Liver (tissue), 3 donors: ENCODE results near the gene GULP1.

Experiments
- EGR1 ChIP-seq, 2 donors: IDR thresholded peaks; 2 replicates each; pipeline ENCODE4 v1.6.1; 2016 to 2018; ENCODE audit warnings: antibody characterized with exemption in 2 of 2, low read depth in 2 of 2
- GABPA ChIP-seq, 2 donors: IDR thresholded peaks in 1 of 2; conservative IDR thresholded peaks in 1 of 2; 2 replicates each; pipeline ENCODE4 v1.6.1; 2016; ENCODE audit warnings: antibody characterized with exemption in 2 of 2, mild to moderate bottlenecking in 1 of 2, moderate library complexity in 1 of 2
- HNF4G ChIP-seq: IDR thresholded peaks from 2 replicates; pipeline ENCODE4 v1.6.1; 2016; ENCODE audit warnings: antibody characterized with exemption
- JUND ChIP-seq, 2 donors: IDR thresholded peaks; 2 replicates each; pipeline ENCODE4 v1.6.1; 2016; ENCODE audit warnings: antibody characterized with exemption in 2 of 2
- RAD21 ChIP-seq, 2 donors: IDR thresholded peaks; 2 replicates each; pipeline ENCODE4 v1.6.1; 2016; ENCODE audit warnings: antibody characterized with exemption in 2 of 2, mild to moderate bottlenecking in 2 of 2
- SP1 ChIP-seq: IDR thresholded peaks from 2 replicates; pipeline ENCODE4 v1.6.1; 2018; ENCODE audit warnings: antibody characterized with exemption, mild to moderate bottlenecking
- TAF1 ChIP-seq: conservative IDR thresholded peaks from 2 replicates; pipeline ENCODE4 v1.6.1; 2016; ENCODE audit warnings: antibody characterized with exemption, mild to moderate bottlenecking
- TF ChIP-seq, protein P1 (sequence below): IDR thresholded peaks from 2 replicates; pipeline ENCODE4 v1.6.1; 2016; ENCODE audit warnings: antibody characterized with exemption
- TF ChIP-seq, protein P2 (sequence below): fragments of 150-350 bp; IDR thresholded peaks from 2 replicates; pipeline ENCODE4 v1.5.1; 2017; ENCODE audit warnings: improper control_type of control experiment, low read depth, low read length; ENCODE audit not compliant: missing input control
- TF ChIP-seq, protein P3 (sequence below): IDR thresholded peaks from 2 replicates; pipeline ENCODE4 v1.6.1; 2016; ENCODE audit warnings: antibody characterized with exemption
- TF ChIP-seq, protein P4 (sequence below): IDR thresholded peaks from 2 replicates; pipeline ENCODE4 v1.6.1; 2016; ENCODE audit warnings: antibody characterized with exemption, mild to moderate bottlenecking
- TF ChIP-seq, protein P5 (sequence below): IDR thresholded peaks from 2 replicates; pipeline ENCODE4 v1.6.1; 2016; ENCODE audit warnings: antibody characterized with exemption
- donor health status: healthy.
- donor health status: healthy.

DNA sequence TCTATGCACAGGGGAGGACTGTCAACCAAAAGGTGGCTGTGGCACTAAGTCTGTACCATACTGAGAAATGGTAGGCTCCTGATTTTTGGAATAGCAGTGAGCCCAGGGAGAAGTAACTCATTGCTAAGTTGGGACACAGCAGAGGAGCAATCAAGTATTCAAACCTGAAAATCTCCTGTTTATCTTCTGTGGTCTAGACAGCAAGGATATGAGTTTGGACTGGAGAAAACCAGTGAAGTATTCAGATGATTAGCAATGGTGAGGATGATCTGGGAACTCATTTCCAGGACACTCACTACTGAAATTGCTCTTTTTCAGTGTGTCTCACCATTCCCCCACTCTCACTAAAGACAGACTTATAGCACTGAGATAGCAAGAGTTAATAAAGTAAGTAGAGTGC is 112.0 kb downstream of the GULP1 start:
- TF ChIP-seq, protein P1, sequence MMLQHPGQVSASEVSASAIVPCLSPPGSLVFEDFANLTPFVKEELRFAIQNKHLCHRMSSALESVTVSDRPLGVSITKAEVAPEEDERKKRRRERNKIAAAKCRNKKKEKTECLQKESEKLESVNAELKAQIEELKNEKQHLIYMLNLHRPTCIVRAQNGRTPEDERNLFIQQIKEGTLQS = no peak
- TF ChIP-seq, protein P2, sequence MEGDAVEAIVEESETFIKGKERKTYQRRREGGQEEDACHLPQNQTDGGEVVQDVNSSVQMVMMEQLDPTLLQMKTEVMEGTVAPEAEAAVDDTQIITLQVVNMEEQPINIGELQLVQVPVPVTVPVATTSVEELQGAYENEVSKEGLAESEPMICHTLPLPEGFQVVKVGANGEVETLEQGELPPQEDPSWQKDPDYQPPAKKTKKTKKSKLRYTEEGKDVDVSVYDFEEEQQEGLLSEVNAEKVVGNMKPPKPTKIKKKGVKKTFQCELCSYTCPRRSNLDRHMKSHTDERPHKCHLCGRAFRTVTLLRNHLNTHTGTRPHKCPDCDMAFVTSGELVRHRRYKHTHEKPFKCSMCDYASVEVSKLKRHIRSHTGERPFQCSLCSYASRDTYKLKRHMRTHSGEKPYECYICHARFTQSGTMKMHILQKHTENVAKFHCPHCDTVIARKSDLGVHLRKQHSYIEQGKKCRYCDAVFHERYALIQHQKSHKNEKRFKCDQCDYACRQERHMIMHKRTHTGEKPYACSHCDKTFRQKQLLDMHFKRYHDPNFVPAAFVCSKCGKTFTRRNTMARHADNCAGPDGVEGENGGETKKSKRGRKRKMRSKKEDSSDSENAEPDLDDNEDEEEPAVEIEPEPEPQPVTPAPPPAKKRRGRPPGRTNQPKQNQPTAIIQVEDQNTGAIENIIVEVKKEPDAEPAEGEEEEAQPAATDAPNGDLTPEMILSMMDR = no peak
- TF ChIP-seq JUND (IDR thresholded peaks at IDR 0.05) (no peak), SP1 (no peak), RAD21 (IDR thresholded peaks at IDR 0.05) (no peak), EGR1 (IDR thresholded peaks at IDR 0.05; ENCODE audit: low read depth in 2 of 2) (no peak), GABPA (IDR thresholded peaks at IDR 0.05 in 1 of 2, conservative IDR thresholded peaks at IDR 0.05 in 1 of 2) (no peak), TAF1 (no peak), HNF4G (no peak)
- TF ChIP-seq, protein P3, sequence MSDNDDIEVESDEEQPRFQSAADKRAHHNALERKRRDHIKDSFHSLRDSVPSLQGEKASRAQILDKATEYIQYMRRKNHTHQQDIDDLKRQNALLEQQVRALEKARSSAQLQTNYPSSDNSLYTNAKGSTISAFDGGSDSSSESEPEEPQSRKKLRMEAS = no peak
- TF ChIP-seq, protein P4, sequence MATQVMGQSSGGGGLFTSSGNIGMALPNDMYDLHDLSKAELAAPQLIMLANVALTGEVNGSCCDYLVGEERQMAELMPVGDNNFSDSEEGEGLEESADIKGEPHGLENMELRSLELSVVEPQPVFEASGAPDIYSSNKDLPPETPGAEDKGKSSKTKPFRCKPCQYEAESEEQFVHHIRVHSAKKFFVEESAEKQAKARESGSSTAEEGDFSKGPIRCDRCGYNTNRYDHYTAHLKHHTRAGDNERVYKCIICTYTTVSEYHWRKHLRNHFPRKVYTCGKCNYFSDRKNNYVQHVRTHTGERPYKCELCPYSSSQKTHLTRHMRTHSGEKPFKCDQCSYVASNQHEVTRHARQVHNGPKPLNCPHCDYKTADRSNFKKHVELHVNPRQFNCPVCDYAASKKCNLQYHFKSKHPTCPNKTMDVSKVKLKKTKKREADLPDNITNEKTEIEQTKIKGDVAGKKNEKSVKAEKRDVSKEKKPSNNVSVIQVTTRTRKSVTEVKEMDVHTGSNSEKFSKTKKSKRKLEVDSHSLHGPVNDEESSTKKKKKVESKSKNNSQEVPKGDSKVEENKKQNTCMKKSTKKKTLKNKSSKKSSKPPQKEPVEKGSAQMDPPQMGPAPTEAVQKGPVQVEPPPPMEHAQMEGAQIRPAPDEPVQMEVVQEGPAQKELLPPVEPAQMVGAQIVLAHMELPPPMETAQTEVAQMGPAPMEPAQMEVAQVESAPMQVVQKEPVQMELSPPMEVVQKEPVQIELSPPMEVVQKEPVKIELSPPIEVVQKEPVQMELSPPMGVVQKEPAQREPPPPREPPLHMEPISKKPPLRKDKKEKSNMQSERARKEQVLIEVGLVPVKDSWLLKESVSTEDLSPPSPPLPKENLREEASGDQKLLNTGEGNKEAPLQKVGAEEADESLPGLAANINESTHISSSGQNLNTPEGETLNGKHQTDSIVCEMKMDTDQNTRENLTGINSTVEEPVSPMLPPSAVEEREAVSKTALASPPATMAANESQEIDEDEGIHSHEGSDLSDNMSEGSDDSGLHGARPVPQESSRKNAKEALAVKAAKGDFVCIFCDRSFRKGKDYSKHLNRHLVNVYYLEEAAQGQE = no peak
- TF ChIP-seq, protein P5, sequence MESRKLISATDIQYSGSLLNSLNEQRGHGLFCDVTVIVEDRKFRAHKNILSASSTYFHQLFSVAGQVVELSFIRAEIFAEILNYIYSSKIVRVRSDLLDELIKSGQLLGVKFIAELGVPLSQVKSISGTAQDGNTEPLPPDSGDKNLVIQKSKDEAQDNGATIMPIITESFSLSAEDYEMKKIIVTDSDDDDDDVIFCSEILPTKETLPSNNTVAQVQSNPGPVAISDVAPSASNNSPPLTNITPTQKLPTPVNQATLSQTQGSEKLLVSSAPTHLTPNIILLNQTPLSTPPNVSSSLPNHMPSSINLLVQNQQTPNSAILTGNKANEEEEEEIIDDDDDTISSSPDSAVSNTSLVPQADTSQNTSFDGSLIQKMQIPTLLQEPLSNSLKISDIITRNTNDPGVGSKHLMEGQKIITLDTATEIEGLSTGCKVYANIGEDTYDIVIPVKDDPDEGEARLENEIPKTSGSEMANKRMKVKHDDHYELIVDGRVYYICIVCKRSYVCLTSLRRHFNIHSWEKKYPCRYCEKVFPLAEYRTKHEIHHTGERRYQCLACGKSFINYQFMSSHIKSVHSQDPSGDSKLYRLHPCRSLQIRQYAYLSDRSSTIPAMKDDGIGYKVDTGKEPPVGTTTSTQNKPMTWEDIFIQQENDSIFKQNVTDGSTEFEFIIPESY = no peak
